Measurements from ENCODE around the gene USP10. TPM values are rescaled to one million over a fixed set of nuclear protein-coding genes. Genes with fewer than 3 reads are reported as not detected.

Gene USP10
- total RNA-seq (112 TPM), polyA plus RNA-seq (10 to 100 TPM; 64.0 to 95.1 (median 79.0) TPM)

- Mint-ChIP-seq H3K36me3 (peaks cover 2% of the 10 kb centered on the region), H3K4me1 (peaks cover 30 to 43% (median 37%) of the 10 kb centered on the region in 4 donors), H3K27ac (peak within 1 kb of the TSS; percentile 96 to 98 (median 97)), H3K4me3 (peak within 1 kb of the TSS; percentile 90 to 99 (median 94)), H3K9me3 (peaks cover 0 to 2% (median 0%) of the 10 kb centered on the region in 7 donors), H3K27me3 (no peaks in the 10 kb centered on the region)
- H3K4me1 ChIP-seq (ENCODE audit: control insufficient read depth, insufficient read depth, low read length, poor library complexity, severe bottlenecking) = peaks cover 47% of the 10 kb centered on the region
- H3K27me3 ChIP-seq (ENCODE audit: control insufficient read depth, insufficient read depth, low read length) = no peaks in the 10 kb centered on the region
- H3K36me3 ChIP-seq (ENCODE audit: control insufficient read depth, insufficient read depth, low read length) = no peaks in the 10 kb centered on the region
- peak; percentile 79 to 88 (median 85) for DNase-seq
- peak within 1 kb of the TSS; percentile 83 for H3K27ac ChIP-seq (ENCODE audit: insufficient read depth, low read length, poor library complexity, severe bottlenecking)
- peak within 1 kb of the TSS; percentile 97 for H3K4me3 ChIP-seq (ENCODE audit: low read depth, low read length)
- peak; percentile 82 for ATAC-seq (ENCODE audit: low read depth in 2 of 2)
- no peaks in the 10 kb centered on the region for H3K9me3 ChIP-seq (ENCODE audit: control insufficient read depth in 2 of 2, low read length in 2 of 2)
These were observed at the start of gene USP10 for GRCh38 chr16:84699712-84700445. TSS of gene USP10 (plus strand) at chr16:84700000. CDS start at chr16:84700091, 91 bp downstream.

- H3K27me3 ChIP-seq (ENCODE audit: control insufficient read depth, insufficient read depth, low read length) = no peaks in the 10 kb centered on the region
- peak overlapping the region; percentile 44 to 79 (median 65) for H3K27ac Mint-ChIP-seq
- peaks cover 33% of the 10 kb centered on the region for H3K36me3 Mint-ChIP-seq
- H3K9me3 Mint-ChIP-seq = no peaks in the 10 kb centered on the region
- peaks cover 11% of the 10 kb centered on the region for H3K27me3 Mint-ChIP-seq
- no peak for DNase-seq
- H3K36me3 ChIP-seq (ENCODE audit: control insufficient read depth, insufficient read depth, low read length) = peaks cover 24% of the 10 kb centered on the region
- H3K4me3 ChIP-seq (ENCODE audit: low read depth, low read length) = no peak overlapping the region
- peaks cover 15 to 66% (median 41%) of the 10 kb centered on the region in 4 donors for H3K4me1 Mint-ChIP-seq
- no peak for ATAC-seq (ENCODE audit: low read depth in 2 of 2)
- H3K4me3 Mint-ChIP-seq = peak overlapping the region; percentile 80 to 89 (median 86)
- no peaks in the 10 kb centered on the region for H3K9me3 ChIP-seq (ENCODE audit: control insufficient read depth in 2 of 2, low read length in 2 of 2)
- H3K27ac ChIP-seq (ENCODE audit: insufficient read depth, low read length, poor library complexity, severe bottlenecking) = peak overlapping the region; percentile 69
- H3K4me1 ChIP-seq (ENCODE audit: control insufficient read depth, insufficient read depth, low read length, poor library complexity, severe bottlenecking) = peaks cover 48% of the 10 kb centered on the region
These were observed 49.5 kb upstream of the USP10 start for GRCh38 chr16:84650062-84650991.

GRCh38 chr16:84652566-84652965 is 47.2 kb upstream of the USP10 start:
- ATAC-seq (ENCODE audit: low read depth in 2 of 2) = no peak
- no peaks in the 10 kb centered on the region for H3K9me3 Mint-ChIP-seq
- peak overlapping the region; percentile 31 for H3K27ac ChIP-seq (ENCODE audit: insufficient read depth, low read length, poor library complexity, severe bottlenecking)

GRCh38 chr16:84654238-84654637 is 45.6 kb upstream of the USP10 start:
- DNase-seq = no peak
- H3K4me1 Mint-ChIP-seq = peaks cover 15 to 87% (median 43%) of the 10 kb centered on the region in 4 donors
- H3K4me3 ChIP-seq (ENCODE audit: low read depth, low read length) = no peak overlapping the region
- H3K4me1 ChIP-seq (ENCODE audit: control insufficient read depth, insufficient read depth, low read length, poor library complexity, severe bottlenecking) = peaks cover 54% of the 10 kb centered on the region
- no peak overlapping the region for H3K27ac ChIP-seq (ENCODE audit: insufficient read depth, low read length, poor library complexity, severe bottlenecking)
- peaks cover 41% of the 10 kb centered on the region for H3K36me3 Mint-ChIP-seq
- no peaks in the 10 kb centered on the region for H3K27me3 ChIP-seq (ENCODE audit: control insufficient read depth, insufficient read depth, low read length)
- H3K9me3 ChIP-seq (ENCODE audit: control insufficient read depth in 2 of 2, low read length in 2 of 2) = no peaks in the 10 kb centered on the region
- H3K27me3 Mint-ChIP-seq = no peaks in the 10 kb centered on the region
- peak overlapping the region in 1 of 3 donors; percentile 83 for H3K27ac Mint-ChIP-seq
- peak overlapping the region in 2 of 4 donors; percentile 38 to 46 for H3K4me3 Mint-ChIP-seq
- H3K9me3 Mint-ChIP-seq = no peaks in the 10 kb centered on the region
- no peak for ATAC-seq (ENCODE audit: low read depth in 2 of 2)
- H3K36me3 ChIP-seq (ENCODE audit: control insufficient read depth, insufficient read depth, low read length) = peaks cover 48% of the 10 kb centered on the region

More at GRCh38 chr16:84652566-84652965, 47.2 kb upstream of the USP10 start:
- peaks cover 61% of the 10 kb centered on the region for H3K4me1 ChIP-seq (ENCODE audit: control insufficient read depth, insufficient read depth, low read length, poor library complexity, severe bottlenecking)
- peak in 2 of 3 donors; percentile 22 to 68 for DNase-seq
- peaks cover 33% of the 10 kb centered on the region for H3K36me3 ChIP-seq (ENCODE audit: control insufficient read depth, insufficient read depth, low read length)
- no peaks in the 10 kb centered on the region for H3K9me3 ChIP-seq (ENCODE audit: control insufficient read depth in 2 of 2, low read length in 2 of 2)
- peaks cover 37% of the 10 kb centered on the region for H3K36me3 Mint-ChIP-seq
- peaks cover 15 to 78% (median 45%) of the 10 kb centered on the region in 4 donors for H3K4me1 Mint-ChIP-seq
- H3K4me3 ChIP-seq (ENCODE audit: low read depth, low read length) = no peak overlapping the region
- no peaks in the 10 kb centered on the region for H3K27me3 ChIP-seq (ENCODE audit: control insufficient read depth, insufficient read depth, low read length)
- peaks cover 4% of the 10 kb centered on the region for H3K27me3 Mint-ChIP-seq
- peak overlapping the region; percentile 48 to 83 (median 74) for H3K27ac Mint-ChIP-seq
- peak overlapping the region; percentile 15 to 88 (median 42) for H3K4me3 Mint-ChIP-seq

- peaks cover 46% of the 10 kb centered on the region for H3K4me1 ChIP-seq (ENCODE audit: control insufficient read depth, insufficient read depth, low read length, poor library complexity, severe bottlenecking)
- no peak overlapping the region for H3K27ac ChIP-seq (ENCODE audit: insufficient read depth, low read length, poor library complexity, severe bottlenecking)
- H3K4me3 ChIP-seq (ENCODE audit: low read depth, low read length) = no peak overlapping the region
- no peaks in the 10 kb centered on the region for H3K27me3 ChIP-seq (ENCODE audit: control insufficient read depth, insufficient read depth, low read length)
- H3K27ac Mint-ChIP-seq = peak overlapping the region; percentile 67 to 84 (median 77)
- H3K4me1 Mint-ChIP-seq = peaks cover 15 to 80% (median 43%) of the 10 kb centered on the region in 4 donors
- H3K27me3 Mint-ChIP-seq = no peaks in the 10 kb centered on the region
- ATAC-seq (ENCODE audit: low read depth in 2 of 2) = no peak
- no peaks in the 10 kb centered on the region for H3K9me3 Mint-ChIP-seq
- no peak for DNase-seq
- H3K9me3 ChIP-seq (ENCODE audit: control insufficient read depth in 2 of 2, low read length in 2 of 2) = no peaks in the 10 kb centered on the region
- H3K4me3 Mint-ChIP-seq = peak overlapping the region in 1 of 4 donors; percentile 22
- H3K36me3 ChIP-seq (ENCODE audit: control insufficient read depth, insufficient read depth, low read length) = peaks cover 55% of the 10 kb centered on the region
- H3K36me3 Mint-ChIP-seq = peaks cover 45% of the 10 kb centered on the region
These were observed 44.8 kb upstream of the USP10 start for GRCh38 chr16:84654998-84655397.

- Histone ChIP-seq H3K27ac (ENCODE audit: insufficient read depth, low read length, poor library complexity, severe bottlenecking) (peak overlapping the region; percentile 47), H3K4me1 (ENCODE audit: control insufficient read depth, insufficient read depth, low read length, poor library complexity, severe bottlenecking) (peaks cover 38% of the 10 kb centered on the region), H3K27me3 (ENCODE audit: control insufficient read depth, insufficient read depth, low read length) (no peaks in the 10 kb centered on the region), H3K9me3 (ENCODE audit: control insufficient read depth in 2 of 2, low read length in 2 of 2) (no peaks in the 10 kb centered on the region), H3K36me3 (ENCODE audit: control insufficient read depth, insufficient read depth, low read length) (peaks cover 63% of the 10 kb centered on the region), H3K4me3 (ENCODE audit: low read depth, low read length) (peak overlapping the region; percentile 26)
- H3K27me3 Mint-ChIP-seq = no peaks in the 10 kb centered on the region
- no peaks in the 10 kb centered on the region for H3K9me3 Mint-ChIP-seq
- H3K4me1 Mint-ChIP-seq = peaks cover 7 to 69% (median 32%) of the 10 kb centered on the region in 4 donors
- H3K27ac Mint-ChIP-seq = peak overlapping the region in 2 of 3 donors; percentile 9 to 84
- peaks cover 46% of the 10 kb centered on the region for H3K36me3 Mint-ChIP-seq
- DNase-seq = peak in 1 of 3 donors; percentile 49
- peak overlapping the region in 2 of 4 donors; percentile 62 to 64 for H3K4me3 Mint-ChIP-seq
- ATAC-seq (ENCODE audit: low read depth in 2 of 2) = peak in 1 of 2 donors; percentile 57
These were observed 43.2 kb upstream of the USP10 start for GRCh38 chr16:84656649-84657048.

GRCh38 chr16:84657229-84657837 is 42.5 kb upstream of the USP10 start:
- Histone ChIP-seq H3K27ac (ENCODE audit: insufficient read depth, low read length, poor library complexity, severe bottlenecking) (no peak overlapping the region), H3K4me1 (ENCODE audit: control insufficient read depth, insufficient read depth, low read length, poor library complexity, severe bottlenecking) (peaks cover 31% of the 10 kb centered on the region), H3K36me3 (ENCODE audit: control insufficient read depth, insufficient read depth, low read length) (peaks cover 66% of the 10 kb centered on the region), H3K4me3 (ENCODE audit: low read depth, low read length) (no peak overlapping the region), H3K27me3 (ENCODE audit: control insufficient read depth, insufficient read depth, low read length) (no peaks in the 10 kb centered on the region), H3K9me3 (ENCODE audit: control insufficient read depth in 2 of 2, low read length in 2 of 2) (no peaks in the 10 kb centered on the region)
- Mint-ChIP-seq H3K27ac (peak overlapping the region in 1 of 3 donors; percentile 9), H3K27me3 (no peaks in the 10 kb centered on the region), H3K4me1 (peaks cover 4 to 62% (median 28%) of the 10 kb centered on the region in 4 donors), H3K36me3 (peaks cover 46% of the 10 kb centered on the region), H3K4me3 (peak overlapping the region in 1 of 4 donors; percentile 39), H3K9me3 (no peaks in the 10 kb centered on the region)
- no peak for ATAC-seq (ENCODE audit: low read depth in 2 of 2)
- DNase-seq = no peak
